Rectal smooth muscle tissue (tissue), 1 donor: Measurements from ENCODE around the gene HDAC9.

Source experiments
- H3K27ac ChIP-seq: one replicate; pipeline ENCODE4 v1.7.0; 2013; ENCODE audit warnings: low read depth, low read length, inconsistent platforms
- H3K27me3 ChIP-seq: one replicate; pipeline ENCODE4 v1.7.0; 2013; ENCODE audit warnings: low read length; ENCODE audit not compliant: control insufficient read depth, insufficient read depth
- H3K36me3 ChIP-seq: one replicate; pipeline ENCODE4 v1.7.0; 2013; ENCODE audit warnings: low read length; ENCODE audit not compliant: control insufficient read depth, insufficient read depth
- H3K4me1 ChIP-seq: one replicate; pipeline ENCODE4 v1.7.0; 2013; ENCODE audit warnings: low read length; ENCODE audit not compliant: control insufficient read depth, insufficient read depth
- H3K4me3 ChIP-seq: one replicate; pipeline ENCODE4 v1.7.0; 2013; ENCODE audit warnings: low read length
- H3K9ac ChIP-seq: one replicate; pipeline ENCODE4 v1.7.0; 2013; ENCODE audit warnings: low read length

HDAC9 gene

GRCh38 chr7:18497800-18498199, 2.3 kb downstream of the HDAC9 start:
- Histone ChIP-seq H3K27me3 (no peaks in the 10 kb centered on the region), H3K4me1 (no peaks in the 10 kb centered on the region), H3K36me3 (no peaks in the 10 kb centered on the region), H3K27ac (no peak overlapping the region), H3K9ac (no peak overlapping the region), H3K4me3 (no peak overlapping the region)

DNA sequence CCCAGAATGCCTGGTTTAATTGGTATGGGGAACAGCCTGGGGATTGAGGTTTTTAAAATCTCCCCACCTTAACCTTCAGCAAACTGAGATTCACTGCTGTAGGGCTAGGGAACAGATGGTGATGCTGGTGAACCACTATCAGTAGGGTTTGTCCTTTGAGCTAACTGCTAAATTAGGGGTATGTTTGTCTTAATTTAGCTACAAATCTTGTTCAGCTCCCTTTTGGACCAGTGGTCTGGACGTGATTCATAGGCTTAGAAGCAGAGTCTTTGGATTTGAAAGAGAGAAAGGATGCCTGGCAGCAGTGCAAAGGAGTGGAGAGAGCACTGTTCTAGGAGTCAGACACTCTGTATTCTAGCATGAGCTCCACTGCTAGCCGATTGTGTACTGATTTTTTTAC, 2.8 kb downstream of the HDAC9 start:
- no peaks in the 10 kb centered on the region for H3K36me3 ChIP-seq
- H3K4me3 ChIP-seq: peak overlapping the region; percentile 34
- H3K4me1 ChIP-seq: no peaks in the 10 kb centered on the region
- H3K27me3 ChIP-seq: no peaks in the 10 kb centered on the region
- no peak overlapping the region for H3K9ac ChIP-seq
- H3K27ac ChIP-seq: no peak overlapping the region

DNA sequence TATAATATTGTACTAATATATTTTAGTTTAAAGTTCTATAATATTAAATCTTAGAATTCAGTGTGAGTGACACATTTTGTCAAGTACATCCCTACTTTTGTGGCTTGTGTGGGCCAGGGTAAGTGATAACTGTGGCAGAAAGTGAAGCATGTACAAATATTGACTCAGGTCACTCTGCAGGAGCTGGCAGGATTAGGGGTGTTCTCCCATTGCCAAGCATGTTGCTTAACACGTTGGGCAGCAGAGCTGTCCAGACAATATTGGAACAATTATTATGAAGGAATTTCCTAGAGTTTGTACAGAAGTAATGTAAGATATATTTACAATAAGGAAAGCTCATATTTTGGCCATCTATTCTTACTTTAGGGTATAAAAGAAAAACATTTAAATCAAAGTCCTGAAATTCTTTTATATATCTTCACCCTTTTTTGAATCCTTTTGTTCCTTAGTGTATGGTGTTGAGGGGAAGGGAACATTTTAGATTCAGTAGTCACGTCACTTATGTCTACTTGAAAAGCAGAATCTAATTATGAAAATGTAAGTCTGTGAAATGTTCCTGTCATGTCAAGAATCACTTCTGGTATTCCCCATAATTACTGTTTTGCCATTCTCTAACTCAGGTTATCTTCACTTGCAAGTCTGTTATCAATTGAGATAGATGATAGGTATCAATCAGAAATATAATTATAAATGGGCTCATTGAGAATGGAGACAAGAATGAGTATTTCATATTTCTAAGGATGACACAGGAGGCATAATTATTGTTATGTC, 4.0 kb downstream of the HDAC9 start:
- Histone ChIP-seq H3K4me3 (no peak overlapping the region), H3K9ac (no peak overlapping the region), H3K27me3 (no peaks in the 10 kb centered on the region), H3K27ac (no peak overlapping the region), H3K36me3 (no peaks in the 10 kb centered on the region), H3K4me1 (no peaks in the 10 kb centered on the region)

DNA sequence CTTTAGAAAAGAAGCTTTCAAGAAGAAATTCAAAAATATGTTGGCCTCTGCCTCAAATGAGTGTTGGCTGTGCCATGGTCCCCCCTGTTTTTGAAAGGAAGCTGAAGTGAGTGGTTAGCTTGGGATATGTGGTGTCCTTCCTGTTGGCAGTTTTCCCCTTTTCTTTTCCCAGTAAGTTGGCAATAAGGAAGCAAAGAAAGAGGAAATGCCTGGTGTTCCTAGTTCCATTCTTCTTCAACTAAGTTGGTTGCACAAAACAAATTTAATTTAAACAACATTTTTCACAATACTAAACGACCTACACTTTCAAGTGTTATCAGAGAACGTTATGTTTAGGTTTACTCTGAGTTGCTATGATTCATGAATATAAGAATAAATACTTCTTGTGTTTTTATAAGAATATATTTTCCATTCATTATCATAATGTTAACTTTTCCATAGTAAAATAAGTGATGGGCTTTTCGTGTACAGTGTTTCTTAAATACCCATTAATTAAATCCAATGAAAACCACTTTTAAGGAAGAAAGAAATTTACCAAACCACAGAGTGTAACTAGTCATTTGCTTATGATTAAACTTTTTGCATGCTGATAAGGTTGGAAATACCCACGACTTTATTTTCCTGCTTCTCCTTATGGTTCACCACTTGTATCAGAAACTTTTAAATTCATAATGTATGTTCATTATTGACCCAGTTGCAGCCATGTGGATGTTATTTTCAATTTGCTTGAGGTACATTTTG, 7.7 kb downstream of the HDAC9 start:
- Histone ChIP-seq H3K27ac (no peak overlapping the region), H3K4me3 (no peak overlapping the region), H3K27me3 (no peaks in the 10 kb centered on the region), H3K9ac (no peak overlapping the region), H3K36me3 (no peaks in the 10 kb centered on the region), H3K4me1 (no peaks in the 10 kb centered on the region)

DNA sequence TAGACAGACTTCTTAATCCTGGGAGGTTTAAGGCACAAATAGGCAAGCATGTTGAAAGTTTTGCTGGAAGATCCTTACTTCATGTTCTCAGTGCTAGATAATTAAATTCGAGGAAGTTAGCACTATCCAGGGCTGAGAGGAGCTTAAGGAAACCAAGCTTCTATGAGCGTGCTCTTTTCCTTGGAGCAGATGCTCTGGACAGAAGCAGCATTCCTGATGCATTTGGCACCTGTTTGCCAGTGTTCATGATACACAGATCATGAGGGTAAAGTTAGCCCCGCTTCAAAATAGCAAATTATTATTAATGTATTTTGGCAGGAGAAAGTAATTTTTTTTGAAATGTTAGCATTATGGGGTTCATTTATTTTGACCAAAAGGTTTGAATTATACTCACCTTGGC, 9.4 kb downstream of the HDAC9 start:
- Histone ChIP-seq H3K27ac (no peak overlapping the region), H3K9ac (no peak overlapping the region), H3K4me3 (no peak overlapping the region), H3K4me1 (no peaks in the 10 kb centered on the region), H3K36me3 (no peaks in the 10 kb centered on the region), H3K27me3 (no peaks in the 10 kb centered on the region)

DNA sequence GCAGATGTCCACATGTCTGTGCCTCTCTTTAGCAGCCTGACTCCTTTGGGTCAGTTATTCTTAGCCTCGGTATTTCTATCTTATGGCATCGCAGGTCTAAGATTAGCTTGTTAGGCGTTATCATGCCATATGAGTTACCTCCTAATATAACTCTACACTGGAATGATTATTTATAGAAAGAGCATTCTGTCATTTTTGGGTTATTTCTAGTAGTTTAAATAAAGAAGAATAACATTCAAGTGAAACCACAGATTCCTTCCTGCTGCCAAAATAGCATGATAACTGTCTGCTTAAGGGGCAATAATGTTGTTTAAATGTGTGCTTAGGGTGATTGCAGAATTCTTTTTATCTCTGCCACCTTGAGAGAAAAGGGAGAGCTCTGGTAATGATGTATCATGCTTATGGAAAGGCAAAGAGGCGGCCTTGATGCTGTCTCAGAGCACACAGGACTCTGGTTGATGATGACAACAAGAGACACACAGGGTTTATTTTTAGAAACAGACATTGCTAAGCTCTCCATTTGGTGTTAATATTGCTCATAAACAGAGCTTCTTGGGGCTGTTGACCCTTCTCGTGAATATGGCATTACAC, 10.4 kb downstream of the HDAC9 start:
- Histone ChIP-seq H3K27ac (no peak overlapping the region), H3K4me3 (no peak overlapping the region), H3K27me3 (no peaks in the 10 kb centered on the region), H3K36me3 (no peaks in the 10 kb centered on the region), H3K9ac (no peak overlapping the region), H3K4me1 (no peaks in the 10 kb centered on the region)

DNA sequence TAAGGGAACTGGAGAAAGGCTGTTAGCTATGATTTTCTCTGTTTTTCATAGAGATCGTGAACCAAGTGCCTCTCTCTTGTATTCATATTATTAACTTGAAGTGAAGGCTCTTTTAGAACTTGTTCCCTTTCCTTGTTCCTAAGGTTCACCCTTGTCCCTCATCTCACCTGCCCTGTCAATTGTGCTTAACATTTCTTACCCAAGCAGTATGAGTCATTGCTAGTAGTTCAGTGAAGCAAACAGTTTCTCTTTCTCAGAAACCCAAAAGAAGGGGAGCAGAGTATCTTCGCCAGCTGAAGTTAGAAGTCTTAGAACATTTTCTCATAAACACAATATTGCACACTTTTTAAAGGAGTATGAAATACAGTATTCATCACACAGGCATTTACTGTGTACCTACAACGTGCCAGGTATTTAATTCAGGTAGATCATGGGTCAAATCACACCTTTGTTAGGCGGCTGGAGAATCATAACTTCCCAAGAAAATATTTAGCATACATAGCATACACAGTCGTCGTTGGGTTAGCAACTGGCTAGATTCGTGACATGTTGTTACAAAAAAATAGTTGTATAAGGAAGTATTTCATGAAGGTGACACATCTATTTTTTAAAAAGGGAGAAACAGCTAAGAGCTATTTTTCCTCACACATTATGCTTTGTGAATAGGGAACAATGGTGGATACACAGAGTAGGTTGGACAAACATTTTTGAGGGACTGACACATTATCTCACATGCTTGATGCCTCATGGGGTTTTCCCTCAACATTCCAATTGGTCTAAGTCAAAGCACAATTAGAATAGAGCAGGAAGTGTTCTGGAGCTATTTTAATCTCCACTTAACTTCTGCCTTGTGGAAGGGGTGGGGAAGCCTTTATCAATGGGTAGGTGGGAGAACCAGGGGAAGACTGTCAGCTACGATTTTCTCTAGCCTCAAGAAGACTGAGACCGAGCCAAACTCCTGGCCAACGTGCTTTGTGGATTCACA, 13.2 kb downstream of the HDAC9 start:
- H3K27ac ChIP-seq: no peak overlapping the region
- H3K9ac ChIP-seq: no peak overlapping the region
- no peaks in the 10 kb centered on the region for H3K4me1 ChIP-seq
- no peaks in the 10 kb centered on the region for H3K27me3 ChIP-seq
- no peak overlapping the region for H3K4me3 ChIP-seq
- no peaks in the 10 kb centered on the region for H3K36me3 ChIP-seq

DNA sequence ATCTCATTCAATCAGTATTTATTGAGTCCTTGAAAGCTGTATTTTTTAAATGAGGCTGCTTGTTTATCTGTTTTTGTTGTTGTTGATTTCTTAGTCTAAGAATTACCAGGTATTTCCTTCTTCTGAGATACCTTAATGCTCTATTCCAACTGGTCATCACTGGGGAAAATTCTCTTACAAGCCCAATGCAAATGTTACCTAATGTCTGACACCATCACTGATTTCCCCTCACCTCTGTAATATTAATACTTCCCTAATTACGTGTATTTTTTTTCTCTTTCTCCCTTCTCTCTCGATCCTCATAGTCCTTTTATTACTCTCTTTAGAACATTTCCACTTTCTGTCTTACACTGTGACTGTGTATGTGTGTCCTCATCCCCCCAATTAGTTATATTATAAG, 13.9 kb downstream of the HDAC9 start:
- H3K4me3 ChIP-seq: no peak overlapping the region
- no peaks in the 10 kb centered on the region for H3K27me3 ChIP-seq
- H3K36me3 ChIP-seq: no peaks in the 10 kb centered on the region
- no peak overlapping the region for H3K9ac ChIP-seq
- no peaks in the 10 kb centered on the region for H3K4me1 ChIP-seq
- H3K27ac ChIP-seq: no peak overlapping the region

GRCh38 chr7:18511351-18512140, 16.0 kb downstream of the HDAC9 start:
- no peaks in the 10 kb centered on the region for H3K36me3 ChIP-seq
- H3K4me3 ChIP-seq: no peak overlapping the region
- no peaks in the 10 kb centered on the region for H3K4me1 ChIP-seq
- H3K9ac ChIP-seq: no peak overlapping the region
- no peaks in the 10 kb centered on the region for H3K27me3 ChIP-seq
- no peak overlapping the region for H3K27ac ChIP-seq

- Histone ChIP-seq H3K36me3 (no peaks in the 10 kb centered on the region), H3K4me3 (no peak overlapping the region), H3K27me3 (no peaks in the 10 kb centered on the region), H3K4me1 (no peaks in the 10 kb centered on the region), H3K27ac (no peak overlapping the region), H3K9ac (no peak overlapping the region)
These were observed 17.8 kb downstream of the HDAC9 start for GRCh38 chr7:18513343-18513742.

GRCh38 chr7:18515067-18515466, 19.5 kb downstream of the HDAC9 start:
- Histone ChIP-seq H3K4me1 (no peaks in the 10 kb centered on the region), H3K27ac (no peak overlapping the region), H3K9ac (no peak overlapping the region), H3K36me3 (no peaks in the 10 kb centered on the region), H3K27me3 (no peaks in the 10 kb centered on the region), H3K4me3 (no peak overlapping the region)
